HG03196 (cell line): ENCODE measurements around the gene NF2.

Experiments
- ATAC-seq: cut with Tn5 transposase; IDR thresholded peaks from one replicate; pipeline ENCODE4 v1.9.1; 2021; ENCODE audit not compliant: unreplicated experiment

The NF2 gene

GRCh38 chr22:29629903-29630516 is 26.6 kb downstream of the NF2 start:
- ATAC-seq: no peak

GRCh38 chr22:29630987-29631386 is 27.6 kb downstream of the NF2 start:
- no peak for ATAC-seq

GRCh38 chr22:29631725-29632124 is 28.3 kb downstream of the NF2 start:
- no peak for ATAC-seq

- no peak for ATAC-seq
Measured at GRCh38 chr22:29632672-29633071, 29.2 kb downstream of the NF2 start.

- no peak for ATAC-seq
Measured at GRCh38 chr22:29633514-29634312, 30.3 kb downstream of the NF2 start.

- no peak for ATAC-seq
Measured at GRCh38 chr22:29634847-29635246, 31.4 kb downstream of the NF2 start.

- ATAC-seq: no peak
Measured at GRCh38 chr22:29635734-29636357, 32.4 kb downstream of the NF2 start.

- no peak for ATAC-seq
Measured at GRCh38 chr22:29636751-29637150, 33.3 kb downstream of the NF2 start.

- ATAC-seq: no peak
Measured at GRCh38 chr22:29637181-29637580, 33.7 kb downstream of the NF2 start.

- no peak for ATAC-seq
Measured at GRCh38 chr22:29638678-29639077, 35.2 kb downstream of the NF2 start.

- no peak for ATAC-seq
Measured at GRCh38 chr22:29639096-29639495, 35.7 kb downstream of the NF2 start.

- no peak for ATAC-seq
Measured at GRCh38 chr22:29641042-29641699, 37.7 kb downstream of the NF2 start.

- no peak for ATAC-seq
Measured at GRCh38 chr22:29641700-29642330, 38.4 kb downstream of the NF2 start.

GRCh38 chr22:29642694-29643093 is 39.3 kb downstream of the NF2 start:
- ATAC-seq: no peak

- no peak for ATAC-seq
Measured at GRCh38 chr22:29647954-29648737, 44.7 kb downstream of the NF2 start.

- no peak for ATAC-seq
Measured at GRCh38 chr22:29650370-29650769, 46.9 kb downstream of the NF2 start.

GRCh38 chr22:29651652-29652051 is 48.2 kb downstream of the NF2 start:
- ATAC-seq: no peak

- no peak for ATAC-seq
Measured at GRCh38 chr22:29654420-29654819, 51.0 kb downstream of the NF2 start.

GRCh38 chr22:29654882-29655281 is 51.4 kb downstream of the NF2 start:
- no peak for ATAC-seq

- ATAC-seq: no peak
Measured at GRCh38 chr22:29658176-29658575, 54.7 kb downstream of the NF2 start.
